IMR-90 (cell line): Measurements from ENCODE around the gene FRMD4B. TPM values are rescaled to one million over a fixed set of nuclear protein-coding genes. Genes with fewer than 3 reads are reported as not detected.

ENCODE experiments used
- ATAC-seq: fragments of 200-7000 bp; cut with Tn5 transposase; 2 replicates; pipeline ENCODE4 v1.9.1; 2020; ENCODE audit warnings: low read depth, mild to moderate bottlenecking, moderate library complexity
- BruUV-seq: library from RNA; stranded (reverse); fragments of 400-500 nt; replicated peaks from 2 replicates; lab custom pipeline; 2021; lab: Mats Ljungman, UMichigan
- CTCF ChIA-PET: fragments of 300-600 bp; formaldehyde crosslinking; extraction: SDS; loops from one replicate; lab custom pipeline; 2021; ENCODE audit warnings: antibody characterized with exemption; lab: Yijun Ruan, JAX
- POLR2A ChIA-PET: fragments of 300-600 bp; sonication (Branson Sonifier 250); formaldehyde crosslinking; loops from one replicate; lab custom pipeline; 2022; ENCODE audit warnings: antibody characterized with exemption; ENCODE audit not compliant: unreplicated experiment; lab: Charles Lee
- DNase-seq: peaks from one replicate; pipeline ENCODE4 v3.0.0; 2013
- H2AFZ ChIP-seq: replicated peaks from 2 replicates; pipeline ENCODE3; 2013; ENCODE audit warnings: low read length, mild to moderate bottlenecking; ENCODE audit not compliant: poor library complexity
- H2AK5ac ChIP-seq: 2 replicates; pipeline ENCODE4 v1.6.1; 2013; ENCODE audit warnings: low read depth, low read length, inconsistent platforms
- H2AK9ac ChIP-seq: replicated peaks from 2 replicates; pipeline ENCODE3; 2013; ENCODE audit warnings: mild to moderate bottlenecking, low read depth, low read length, moderate library complexity; ENCODE audit not compliant: poor library complexity
- H2BK120ac ChIP-seq: 2 replicates; pipeline ENCODE4 v1.6.1; 2013; ENCODE audit warnings: low read depth, low read length, inconsistent platforms
- H2BK15ac ChIP-seq: 3 replicates; pipeline ENCODE4 v1.6.1; 2013; ENCODE audit warnings: low read depth, low read length, inconsistent platforms
- H2BK20ac ChIP-seq: 2 replicates; pipeline ENCODE4 v1.6.1; 2013; ENCODE audit warnings: low read depth, mild to moderate bottlenecking, inconsistent platforms, low read length, moderate library complexity
- H2BK5ac ChIP-seq: 2 replicates; pipeline ENCODE4 v1.6.1; 2013; ENCODE audit warnings: mild to moderate bottlenecking, low read depth, low read length, inconsistent platforms; ENCODE audit not compliant: poor library complexity, severe bottlenecking
- H3K14ac ChIP-seq: replicated peaks from 2 replicates; pipeline ENCODE4 v1.6.1; 2013; ENCODE audit warnings: low read depth, low read length, inconsistent platforms
- H3K18ac ChIP-seq: 2 replicates; pipeline ENCODE4 v1.6.1; 2013; ENCODE audit warnings: low read depth, low read length, control low read depth
- H3K23ac ChIP-seq: 2 replicates; pipeline ENCODE4 v1.6.1; 2013; ENCODE audit warnings: low read depth, low read length, inconsistent platforms
- H3K27ac ChIP-seq: 2 replicates; pipeline ENCODE4 v1.5.1; 2013; ENCODE audit warnings: mild to moderate bottlenecking, control low read depth, low read length; ENCODE audit not compliant: insufficient read depth
- H3K27me3 ChIP-seq: 2 replicates; pipeline ENCODE4 v1.6.1; 2013; ENCODE audit warnings: low read length; ENCODE audit not compliant: control insufficient read depth, insufficient read depth
- H3K36me3 ChIP-seq: 2 replicates; pipeline ENCODE4 v1.6.1; 2013; ENCODE audit warnings: low read length, mixed read lengths; ENCODE audit not compliant: control insufficient read depth, insufficient read depth
- H3K4ac ChIP-seq: 2 replicates; pipeline ENCODE4 v1.6.1; 2013; ENCODE audit warnings: low read depth, low read length, inconsistent platforms
- H3K4me1 ChIP-seq: 2 replicates; pipeline ENCODE4 v1.6.1; 2013; ENCODE audit warnings: low read length, mixed read lengths; ENCODE audit not compliant: control insufficient read depth, insufficient read depth
- H3K4me2 ChIP-seq: 2 replicates; pipeline ENCODE4 v1.6.1; 2013; ENCODE audit warnings: low read depth, mild to moderate bottlenecking, control low read depth, low read length, moderate library complexity
- H3K4me3 ChIP-seq: 2 replicates; pipeline ENCODE4 v1.5.1; 2013; ENCODE audit warnings: low read depth, mild to moderate bottlenecking, control low read depth, low read length, moderate library complexity; ENCODE audit not compliant: insufficient read depth
- H3K56ac ChIP-seq: 2 replicates; pipeline ENCODE4 v1.6.1; 2013; ENCODE audit warnings: low read length, inconsistent platforms; ENCODE audit not compliant: insufficient read depth; ENCODE audit errors: extremely low read depth
- H3K79me1 ChIP-seq, 2 experiments: 2 replicates each; pipeline ENCODE4 v1.6.1; 2013; ENCODE audit warnings: low read length in 2 of 2, inconsistent platforms in 1 of 2, low read depth in 1 of 2
- H3K9ac ChIP-seq: 2 replicates; pipeline ENCODE4 v1.6.1; 2013; ENCODE audit warnings: low read depth, low read length, control low read depth
- H3K9me1 ChIP-seq: 2 replicates; pipeline ENCODE4 v1.6.1; 2013; ENCODE audit warnings: low read length, inconsistent platforms; ENCODE audit not compliant: insufficient read depth
- H3K9me3 ChIP-seq: 2 replicates; pipeline ENCODE4 v1.6.1; 2013; ENCODE audit warnings: low read length; ENCODE audit not compliant: control insufficient read depth, insufficient read depth
- H4K20me1 ChIP-seq: 2 replicates; pipeline ENCODE4 v1.6.1; 2013; ENCODE audit warnings: low read length, inconsistent platforms; ENCODE audit not compliant: insufficient read depth
- H4K5ac ChIP-seq: 2 replicates; pipeline ENCODE4 v1.6.1; 2013; ENCODE audit warnings: mild to moderate bottlenecking, low read depth, low read length, control low read depth
- H4K8ac ChIP-seq, 2 experiments: 2 replicates each; pipeline ENCODE4 v1.6.1; 2013; ENCODE audit warnings: low read depth in 2 of 2, low read length in 2 of 2, control low read depth in 1 of 2, inconsistent platforms in 1 of 2
- H4K91ac ChIP-seq: 2 replicates; pipeline ENCODE4 v1.6.1; 2013; ENCODE audit warnings: low read depth, low read length, inconsistent platforms; ENCODE audit not compliant: insufficient read depth
- ELK1 ChIP-seq: fragments of 150-350 bp; IDR thresholded peaks from 2 replicates; pipeline ENCODE4 v1.6.1; 2016; ENCODE audit warnings: low read depth, mild to moderate bottlenecking, low read length, moderate library complexity, borderline replicate concordance
- NFE2L2 ChIP-seq: fragments of 150-350 bp; IDR thresholded peaks from 2 replicates; pipeline ENCODE4 v1.6.1; 2016; ENCODE audit warnings: low read depth, mild to moderate bottlenecking, low read length
- RAD21 ChIP-seq: IDR thresholded peaks from 2 replicates; pipeline ENCODE4 v1.6.1; 2012; ENCODE audit warnings: low read length, improper control_type of control experiment
- RCOR1 ChIP-seq: IDR thresholded peaks from 2 replicates; pipeline ENCODE4 v1.6.1; 2012; ENCODE audit warnings: mild to moderate bottlenecking, low read length, improper control_type of control experiment; ENCODE audit not compliant: insufficient replicate concordance
- RFX5 ChIP-seq: IDR thresholded peaks from 2 replicates; pipeline ENCODE4 v1.8.0; 2012; ENCODE audit warnings: low read depth, mild to moderate bottlenecking, low read length, moderate library complexity
- WGBS, 2 experiments: methylation state at CpG; one replicate each; pipeline versions ENCODE4 v1.1.5 to v1.1.7; 2013; ENCODE audit warnings: missing lambda C conversion rate in 2 of 2; ENCODE audit not compliant: insufficient read length in 1 of 2; ENCODE audit errors: extremely low coverage in 2 of 2; 5-methylcytosine and 5-hydroxymethylcytosine counted together
- dilution Hi-C: fragments of 300-500 bp; cut with HindIII; formaldehyde crosslinking; loops from one replicate; pipeline ENCODE4 v1.14.3; 2018; ENCODE audit warnings: low sequenced_read_pairs; ENCODE audit not compliant: unreplicated experiment
- in situ Hi-C: fragments of 300-500 bp; cut with MboI; formaldehyde crosslinking; loops from 3 replicates; pipeline ENCODE4 v1.14.3; 2019; ENCODE audit warnings: low sequenced_read_pairs, inconsistent platforms, mixed read lengths
- intact Hi-C: fragments of 100-400 bp; cut with micrococcal nuclease; formaldehyde crosslinking; loops from 2 replicates; pipeline ENCODE4 v1.10.0; 2022
- polyA plus RNA-seq, 3 experiments: library from polyadenylated mRNA; depleted of rRNA; stranded (reverse); fragments of >200 nt; gene quantifications; 2 replicates each; pipeline ENCODE4 v1.2.3, GENCODE V29; 2012; ENCODE audit warnings: low replicate concordance in 1 of 3
- total RNA-seq: library from RNA; depleted of rRNA; stranded (reverse); fragments of >200 nt; gene quantifications from 2 replicates; pipeline ENCODE4 v1.2.3, GENCODE V29; 2012

FRMD4B gene
- total and polyA plus RNA-seq, 2 of the 4 experiments (the other 2 are of a cell fraction): 0.14 to 0.36 TPM

- Histone ChIP-seq H2AK9ac (no peak overlapping the region), H3K36me3 (no peaks in the 10 kb centered on the region), H2AK5ac (no peak overlapping the region), H3K79me1 (no peaks in the 10 kb centered on the region), H3K9ac (no peak overlapping the region), H3K27me3 (no peaks in the 10 kb centered on the region), H3K4me1 (no peaks in the 10 kb centered on the region), H2BK120ac (no peak overlapping the region), H2AFZ (no peak overlapping the region), H4K20me1 (no peaks in the 10 kb centered on the region), H4K91ac (no peak overlapping the region), H3K4ac (no peak overlapping the region), H3K9me3 (no peaks in the 10 kb centered on the region), H3K9me1 (no peaks in the 10 kb centered on the region), H2BK20ac (no peak overlapping the region), H3K23ac (no peak overlapping the region), H4K8ac (no peak overlapping the region), H2BK5ac (no peak overlapping the region), H3K27ac (no peak overlapping the region), H2BK15ac (no peak overlapping the region), H3K4me2 (no peak overlapping the region), H3K4me3 (no peak overlapping the region), H3K56ac (no peak overlapping the region), H4K5ac (no peak overlapping the region), H3K14ac (no peak overlapping the region), H3K18ac (no peak overlapping the region)
- dilution Hi-C loops: no loop called here
- no CpG with 5 or more reads among the region's 4 CpGs for WGBS, 2 experiments
- TF ChIP-seq RCOR1 (no peak), RFX5 (no peak), RAD21 (no peak), ELK1 (no peak), NFE2L2 (no peak)
- DNase-seq (no peak), ATAC-seq (no peak)
- ChIA-PET POLR2A (no interaction called here), CTCF (no interaction called here)
- BruUV-seq: no TSS peak
- in situ Hi-C loops: no loop called here
- intact Hi-C loops: no loop called here
Observed at GRCh38 chr3:69326855-69327300, 59.0 kb downstream of the FRMD4B start.
